Measurements from ENCODE around the gene AAMP. TPM values are rescaled to one million over a fixed set of nuclear protein-coding genes. Genes with fewer than 3 reads are reported as not detected.
"Not testable (repeated sequence)": the region's sequence is repeated elsewhere in the genome, so short reads cannot be mapped to it uniquely, and the experiment has no call there.

Gene AAMP
- total RNA-seq, 3 donors from 2014 or later (not counting 1 experiment from before 2014, with no cell fraction given), result 52.5 to 61.6 (median 60.0) TPM

GRCh38 chr2:218274586-218274985 lies 4.6 kb upstream of the AAMP start:
- no peaks in the 10 kb centered on the region for H3K9me3 Mint-ChIP-seq
- H3K36me3 Mint-ChIP-seq, result peaks cover 9% of the 10 kb centered on the region
- H3K9me3 ChIP-seq (ENCODE audit: control insufficient read depth, insufficient read depth, low read length), result no peaks in the 10 kb centered on the region
- peaks cover 26% of the 10 kb centered on the region for H3K4me1 ChIP-seq (ENCODE audit: control insufficient read depth, insufficient read depth, low read length)
- TF ChIP-seq, protein P1, sequence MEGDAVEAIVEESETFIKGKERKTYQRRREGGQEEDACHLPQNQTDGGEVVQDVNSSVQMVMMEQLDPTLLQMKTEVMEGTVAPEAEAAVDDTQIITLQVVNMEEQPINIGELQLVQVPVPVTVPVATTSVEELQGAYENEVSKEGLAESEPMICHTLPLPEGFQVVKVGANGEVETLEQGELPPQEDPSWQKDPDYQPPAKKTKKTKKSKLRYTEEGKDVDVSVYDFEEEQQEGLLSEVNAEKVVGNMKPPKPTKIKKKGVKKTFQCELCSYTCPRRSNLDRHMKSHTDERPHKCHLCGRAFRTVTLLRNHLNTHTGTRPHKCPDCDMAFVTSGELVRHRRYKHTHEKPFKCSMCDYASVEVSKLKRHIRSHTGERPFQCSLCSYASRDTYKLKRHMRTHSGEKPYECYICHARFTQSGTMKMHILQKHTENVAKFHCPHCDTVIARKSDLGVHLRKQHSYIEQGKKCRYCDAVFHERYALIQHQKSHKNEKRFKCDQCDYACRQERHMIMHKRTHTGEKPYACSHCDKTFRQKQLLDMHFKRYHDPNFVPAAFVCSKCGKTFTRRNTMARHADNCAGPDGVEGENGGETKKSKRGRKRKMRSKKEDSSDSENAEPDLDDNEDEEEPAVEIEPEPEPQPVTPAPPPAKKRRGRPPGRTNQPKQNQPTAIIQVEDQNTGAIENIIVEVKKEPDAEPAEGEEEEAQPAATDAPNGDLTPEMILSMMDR (IDR thresholded peaks at IDR 0.05), result no peak
- no peaks in the 10 kb centered on the region for H3K27me3 Mint-ChIP-seq (ENCODE audit: low read depth in 2 of 2)
- no peak overlapping the region for H3K4me3 ChIP-seq (ENCODE audit: low read length)
- H3K4me1 Mint-ChIP-seq, result peaks cover 33 to 51% of the 10 kb centered on the region in 2 donors
- DNase-seq, result no peak
- 84% methylated on average over 4 of the region's 4 CpGs for WGBS (ENCODE audit: insufficient coverage)
- no peaks in the 10 kb centered on the region for H3K27me3 ChIP-seq (ENCODE audit: control insufficient read depth, insufficient read depth, low read length)
- peak overlapping the region; percentile 43 to 53 for H3K27ac Mint-ChIP-seq
- H3K4me3 Mint-ChIP-seq, result no peak overlapping the region
- no peak overlapping the region for H3K27ac ChIP-seq (ENCODE audit: low read length)
- peaks cover 62% of the 10 kb centered on the region for H3K36me3 ChIP-seq (ENCODE audit: control insufficient read depth, insufficient read depth, low read length)
- intact Hi-C loops (cut with micrococcal nuclease), result loop anchor here (10.0 kb wide), 1 partner anchor 580 kb away; the partner anchor contains the start of gene WNT6
- ATAC-seq, result no peak

DNA sequence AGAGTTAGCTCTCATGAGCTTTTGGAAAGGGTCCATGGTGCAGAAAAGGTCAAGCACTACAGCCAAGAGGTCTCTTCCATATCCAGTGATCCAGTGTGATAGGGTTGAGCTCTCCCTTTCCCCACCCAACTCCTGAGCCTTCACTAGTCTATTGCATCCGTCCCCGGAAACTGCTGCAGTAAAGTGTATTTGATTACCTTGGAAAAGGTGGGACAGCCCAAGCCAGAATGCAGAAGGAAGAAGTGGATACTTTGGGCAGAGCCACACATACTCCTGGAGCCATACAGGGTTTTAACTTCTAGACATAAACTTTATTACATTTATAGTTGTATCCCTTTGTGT lies 3.9 kb upstream of the AAMP start:
- H3K36me3 Mint-ChIP-seq, result peaks cover 9% of the 10 kb centered on the region
- H3K36me3 ChIP-seq (ENCODE audit: control insufficient read depth, insufficient read depth, low read length), result peaks cover 55% of the 10 kb centered on the region
- ATAC-seq, result no peak

GRCh38 chr2:218273214-218273907 lies 3.4 kb upstream of the AAMP start:
- intact Hi-C loops (cut with micrococcal nuclease), result loop anchor here (10.0 kb wide), 1 partner anchor 581 kb away; the partner anchor contains the start of gene WNT6
- H3K36me3 ChIP-seq (ENCODE audit: control insufficient read depth, insufficient read depth, low read length), result peaks cover 49% of the 10 kb centered on the region

More for the DNA sequence above, 3.9 kb upstream of the AAMP start:
- H3K27ac ChIP-seq (ENCODE audit: low read length), result no peak overlapping the region
- no peak overlapping the region for H3K4me3 ChIP-seq (ENCODE audit: low read length)
- TF ChIP-seq, protein P1 (IDR thresholded peaks at IDR 0.05), result no peak
- intact Hi-C loops (cut with micrococcal nuclease), result loop anchor here (10.0 kb wide), 1 partner anchor 581 kb away; the partner anchor contains the start of gene WNT6
- peaks cover 40 to 54% of the 10 kb centered on the region in 2 donors for H3K4me1 Mint-ChIP-seq
- no peak overlapping the region for H3K4me3 Mint-ChIP-seq
- DNase-seq, result no peak
- H3K27ac Mint-ChIP-seq, result peak overlapping the region; percentile 43 to 58
- H3K9me3 ChIP-seq (ENCODE audit: control insufficient read depth, insufficient read depth, low read length), result no peaks in the 10 kb centered on the region
- H3K27me3 ChIP-seq (ENCODE audit: control insufficient read depth, insufficient read depth, low read length), result no peaks in the 10 kb centered on the region
- WGBS (ENCODE audit: insufficient coverage), result 100% methylated on average over 2 of the region's 2 CpGs
- no peaks in the 10 kb centered on the region for H3K27me3 Mint-ChIP-seq (ENCODE audit: low read depth in 2 of 2)
- H3K9me3 Mint-ChIP-seq, result no peaks in the 10 kb centered on the region
- peaks cover 33% of the 10 kb centered on the region for H3K4me1 ChIP-seq (ENCODE audit: control insufficient read depth, insufficient read depth, low read length)

DNA sequence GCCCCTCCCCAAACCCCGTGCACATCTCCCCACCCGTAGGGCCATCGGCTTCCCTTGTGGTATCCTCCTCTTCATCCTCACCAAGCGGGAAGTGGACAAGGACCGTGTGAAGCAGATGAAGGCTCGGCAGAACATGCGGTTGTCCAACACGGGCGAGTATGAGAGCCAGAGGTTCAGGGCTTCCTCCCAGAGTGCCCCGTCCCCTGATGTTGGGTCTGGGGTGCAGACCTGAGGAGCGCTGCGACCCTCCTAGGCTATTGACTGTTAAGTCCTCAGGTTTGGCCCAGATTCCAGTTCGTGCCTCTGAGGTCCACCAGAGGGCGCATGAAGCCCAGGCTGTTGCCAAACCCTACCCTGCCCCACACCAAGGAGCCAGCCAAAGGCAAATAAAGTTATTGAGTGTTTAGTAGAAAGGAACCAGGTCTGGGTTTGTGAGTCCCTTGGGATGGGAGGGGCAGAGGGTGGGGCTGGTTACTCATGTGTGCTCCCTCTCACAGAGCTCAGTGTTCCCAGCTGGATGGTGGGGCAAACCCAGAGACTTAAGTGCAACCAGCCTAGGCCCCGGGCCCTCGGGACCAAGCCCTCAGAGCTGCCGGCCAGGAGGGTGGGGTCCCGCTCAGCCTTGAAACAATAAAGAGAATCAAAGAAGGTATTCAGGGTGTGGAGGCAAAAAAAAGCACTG lies 2.7 kb upstream of the AAMP start:
- Mint-ChIP-seq H3K36me3 (peaks cover 9% of the 10 kb centered on the region), H3K27ac (peak overlapping the region; percentile 84 to 88), H3K9me3 (no peaks in the 10 kb centered on the region), H3K4me3 (peak overlapping the region; percentile 6), H3K27me3 (ENCODE audit: low read depth in 2 of 2) (no peaks in the 10 kb centered on the region), H3K4me1 (peaks cover 40 to 54% of the 10 kb centered on the region in 2 donors)
- intact Hi-C loops (cut with micrococcal nuclease), result loop anchor here (1.0 to 10.0 kb wide), 4 partner anchors 84 to 582 kb away; partner anchors contain the start of genes CATIP and WNT6
- Histone ChIP-seq H3K36me3 (ENCODE audit: control insufficient read depth, insufficient read depth, low read length) (peaks cover 43% of the 10 kb centered on the region), H3K9me3 (ENCODE audit: control insufficient read depth, insufficient read depth, low read length) (no peaks in the 10 kb centered on the region), H3K27me3 (ENCODE audit: control insufficient read depth, insufficient read depth, low read length) (no peaks in the 10 kb centered on the region), H3K4me3 (ENCODE audit: low read length) (no peak overlapping the region), H3K4me1 (ENCODE audit: control insufficient read depth, insufficient read depth, low read length) (peaks cover 34% of the 10 kb centered on the region), H3K27ac (ENCODE audit: low read length) (peak overlapping the region; percentile 24)
- TF ChIP-seq, protein P1 (IDR thresholded peaks at IDR 0.05), result peak; percentile 87
- DNase-seq, result peak; percentile 70 to 91
- WGBS (ENCODE audit: insufficient coverage), result 36% methylated on average over 16 of the region's 18 CpGs
- peak in 2 of 3 donors; percentile 9 to 17 for ATAC-seq

More at GRCh38 chr2:218273214-218273907, 3.4 kb upstream of the AAMP start:
- Mint-ChIP-seq H3K4me1 (peaks cover 40 to 54% of the 10 kb centered on the region in 2 donors), H3K27ac (peak overlapping the region; percentile 43 to 58)
- not testable (repeated sequence) for H3K9me3 Mint-ChIP-seq; H3K4me3 Mint-ChIP-seq; H3K4me3 ChIP-seq (ENCODE audit: low read length); H3K27me3 ChIP-seq (ENCODE audit: control insufficient read depth, insufficient read depth, low read length); ATAC-seq; H3K36me3 Mint-ChIP-seq; H3K9me3 ChIP-seq (ENCODE audit: control insufficient read depth, insufficient read depth, low read length); DNase-seq; H3K27me3 Mint-ChIP-seq (ENCODE audit: low read depth in 2 of 2)
- Histone ChIP-seq H3K4me1 (ENCODE audit: control insufficient read depth, insufficient read depth, low read length) (peaks cover 34% of the 10 kb centered on the region), H3K27ac (ENCODE audit: low read length) (peak overlapping the region; percentile 24)
- WGBS (ENCODE audit: insufficient coverage), result 89% methylated on average over 5 of the region's 8 CpGs

Measured in natural killer cell (primary cell).